Heart left ventricle (tissue), 16 donors: ENCODE measurements around the gene TJP1. TPM values are rescaled to one million over a fixed set of nuclear protein-coding genes. Genes with fewer than 3 reads are reported as not detected.

Source experiments
- ATAC-seq, 4 donors: fragments of 200-7000 bp; cut with Tn5 transposase; one replicate each; pipeline ENCODE4 v1.9.1; 2020 to 2022; ENCODE audit warnings: moderate library complexity in 4 of 4, mild to moderate bottlenecking in 3 of 4, moderate number of reproducible peaks in 1 of 4
- DNase-seq, 5 donors: peaks; one replicate each; pipeline ENCODE4 v3.0.0-alpha.2; 2020
- H3K27ac ChIP-seq, 12 donors: fragments of 200-600 bp; sonication (generic) in 4 of 12; one replicate each; pipeline versions ENCODE4 v1.5.0 to v1.8.0; 2016 to 2022; ENCODE audit warnings: mild to moderate bottlenecking in 2 of 12
- H3K27me3 ChIP-seq, 9 donors: fragments of 200-600 bp; sonication (generic) in 2 of 9; one replicate each; pipeline versions ENCODE4 v1.5.1 to v1.8.0; 2016 to 2022; ENCODE audit warnings: mild to moderate bottlenecking in 3 of 9
- H3K36me3 ChIP-seq, 9 donors: fragments of 200-600 bp; sonication (generic) in 2 of 9; one replicate each; pipeline versions ENCODE4 v1.5.0 to v1.8.0; 2018 to 2022; ENCODE audit warnings: mild to moderate bottlenecking in 2 of 9
- H3K4me1 ChIP-seq, 12 donors: fragments of 200-600 bp; sonication (generic) in 4 of 12; one replicate each; pipeline versions ENCODE4 v1.5.0 to v1.8.0; 2016 to 2022; ENCODE audit warnings: mild to moderate bottlenecking in 3 of 12
- H3K4me3 ChIP-seq, 12 donors: fragments of 200-600 bp; sonication (generic) in 4 of 12; one replicate each; pipeline versions ENCODE4 v1.5.0 to v1.8.0; 2017 to 2022; ENCODE audit warnings: mild to moderate bottlenecking in 9 of 12, moderate library complexity in 4 of 12
- H3K9me3 ChIP-seq, 12 donors: fragments of 200-600 bp; sonication (generic) in 4 of 12; one replicate each; pipeline versions ENCODE4 v1.5.0 to v1.8.0; 2016 to 2022; ENCODE audit warnings: mild to moderate bottlenecking in 1 of 12
- POLR2A ChIP-seq, 2 donors: fragments of 450-650 bp; IDR thresholded peaks; one replicate each; pipeline ENCODE4 v1.6.1; 2017; ENCODE audit warnings: antibody characterized with exemption in 2 of 2, mild to moderate bottlenecking in 2 of 2, moderate library complexity in 2 of 2
- WGBS, 4 donors: extraction: QIAGEN DNeasy Blood & Tissue Kit in 2 of 4; methylation state at CpG; one replicate each; pipeline versions ENCODE4 v1.1.5 to v1.1.7; 2013 to 2018; 5-methylcytosine and 5-hydroxymethylcytosine counted together
- intact Hi-C, 10 donors: fragments of 100-400 bp; cut with DNase I; formaldehyde crosslinking; loops; one replicate each; pipeline versions ENCODE4 v1.11.1 to v1.14.2; 2022
- polyA plus RNA-seq, 2 donors: library from polyadenylated mRNA; stranded (reverse); fragments of 200-250 nt; gene quantifications; one replicate each; pipeline ENCODE4 v1.2.3, GENCODE V29; 2013
- total RNA-seq, 9 donors: library from RNA; depleted of rRNA in 2 of 9; stranded (reverse); fragments of >200 nt in 2 of 9; fragmentation: NEBNext Ultra II Directional in 3 of 9; extraction: Animal tissue kit (Norgen Biotek cat#: 25700) in 3 of 9; gene quantifications; one replicate each; pipeline versions ENCODE4 v1.1.0 to v1.2.4, GENCODE V29; 2016 to 2023
- TF ChIP-seq, protein P1 (sequence below), 12 donors: fragments of 200-600 bp; sonication (generic) in 4 of 12; IDR thresholded peaks; one replicate each; pipeline versions ENCODE4 v1.5.0 to v1.8.0; 2018 to 2022; ENCODE audit warnings: antibody characterized with exemption in 12 of 12, mild to moderate bottlenecking in 5 of 12
- donor health status: ischemic (EF 13 %, LVEDD 7.1; RV severe dilation, severe dysfunction).
- donor health status: healthy with polysubstance abuse.
- donor health status: DM: no; HTN: yes; CAD: no.
- donor health status: DM: no; HTN: no; CAD: no.
- donor health status: ischemic (EF 25% LVEDD 6.9; RV normal size, moderate dysfunction).
- donor health status: ischemic (EF 25% LVEDD 5.7; RV mildly dilated, moderate dysfunction).
- donor health status: healthy.
- donor health status: DM: yes; HTN: yes; CAD: no.
- donor health status: ischemic (EF 35%, LVEDD 5.7; RV mildly dilated, moderate dysfunction).
- donor health status: nonischemic (EF 11% LVEDD 7.7; RV severe dilation, severe dysfunction).
- donor health status: DM: yes; HTN: yes; CAD: no.
- donor health status: PGD.
- donor health status: ischemic (EF 29% LVEDD 5.4; RV normal size, mild dysfunction).
- donor health status: nonischemic (EF 23%, LVEDD 6.1; RV moderate dilation, normal function).

Gene TJP1
- total and polyA plus RNA-seq, 11 donors: 26.8 to 159 (median 105) TPM

DNA sequence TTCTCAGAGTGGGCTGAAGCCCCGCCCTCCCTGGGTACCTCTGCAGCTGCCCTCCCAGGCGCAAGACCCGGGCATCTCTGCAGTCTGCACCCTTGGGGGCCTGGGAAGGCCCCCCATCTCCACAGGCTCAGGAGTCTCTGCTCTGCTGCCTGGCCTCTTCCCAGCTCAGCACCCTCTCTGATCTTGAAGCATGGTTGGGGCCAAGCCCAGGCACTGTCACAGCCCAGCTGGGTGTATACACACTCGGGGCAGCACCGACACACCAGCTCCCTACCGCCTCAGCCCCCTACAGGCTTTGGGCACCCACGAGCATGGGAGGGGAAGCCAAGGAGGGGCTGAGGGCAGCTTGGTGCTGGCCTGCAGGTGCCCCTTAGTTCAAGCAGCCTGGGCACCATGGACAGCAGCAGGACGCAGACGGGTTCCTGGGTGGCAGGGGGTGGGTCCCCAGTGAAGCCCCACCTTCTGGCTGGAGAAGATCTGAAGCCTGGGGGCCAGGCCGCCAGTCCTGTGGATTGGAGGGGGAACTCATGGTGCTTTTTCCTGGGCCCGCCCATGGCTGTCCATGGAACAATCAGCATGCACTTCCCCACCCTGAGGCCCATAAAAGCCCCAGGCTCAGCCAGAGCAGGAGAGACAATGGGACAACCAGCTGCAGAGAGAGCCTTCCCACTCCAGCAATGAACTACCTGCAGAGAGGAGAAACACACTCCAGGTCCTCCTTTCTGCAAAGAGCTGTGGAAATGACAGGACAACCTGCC is 170.6 kb downstream of the TJP1 start:
- Histone ChIP-seq H3K27ac (no peak overlapping the region), H3K36me3 (no peaks in the 10 kb centered on the region), H3K27me3 (no peaks in the 10 kb centered on the region), H3K4me1 (no peaks in the 10 kb centered on the region), H3K4me3 (no peak overlapping the region), H3K9me3 (no peaks in the 10 kb centered on the region)
- DNase-seq (no peak), ATAC-seq (no peak)
- 78 to 92% (median 88%) methylated on average over 6 to 11 of the region's 11 CpGs for WGBS, 4 donors
- no peak for TF ChIP-seq POLR2A (IDR thresholded peaks at IDR 0.05)
- TF ChIP-seq, protein P1, sequence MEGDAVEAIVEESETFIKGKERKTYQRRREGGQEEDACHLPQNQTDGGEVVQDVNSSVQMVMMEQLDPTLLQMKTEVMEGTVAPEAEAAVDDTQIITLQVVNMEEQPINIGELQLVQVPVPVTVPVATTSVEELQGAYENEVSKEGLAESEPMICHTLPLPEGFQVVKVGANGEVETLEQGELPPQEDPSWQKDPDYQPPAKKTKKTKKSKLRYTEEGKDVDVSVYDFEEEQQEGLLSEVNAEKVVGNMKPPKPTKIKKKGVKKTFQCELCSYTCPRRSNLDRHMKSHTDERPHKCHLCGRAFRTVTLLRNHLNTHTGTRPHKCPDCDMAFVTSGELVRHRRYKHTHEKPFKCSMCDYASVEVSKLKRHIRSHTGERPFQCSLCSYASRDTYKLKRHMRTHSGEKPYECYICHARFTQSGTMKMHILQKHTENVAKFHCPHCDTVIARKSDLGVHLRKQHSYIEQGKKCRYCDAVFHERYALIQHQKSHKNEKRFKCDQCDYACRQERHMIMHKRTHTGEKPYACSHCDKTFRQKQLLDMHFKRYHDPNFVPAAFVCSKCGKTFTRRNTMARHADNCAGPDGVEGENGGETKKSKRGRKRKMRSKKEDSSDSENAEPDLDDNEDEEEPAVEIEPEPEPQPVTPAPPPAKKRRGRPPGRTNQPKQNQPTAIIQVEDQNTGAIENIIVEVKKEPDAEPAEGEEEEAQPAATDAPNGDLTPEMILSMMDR (IDR thresholded peaks at IDR 0.05): no peak
- intact Hi-C loops: no loop called here
